ENCODE measurements around the gene TARDBP. TPM values are rescaled to one million over a fixed set of nuclear protein-coding genes. Genes with fewer than 3 reads are reported as not detected.
"Not testable (repeated sequence)": the region's sequence is repeated elsewhere in the genome, so short reads cannot be mapped to it uniquely, and the experiment has no call there.

TARDBP gene
- total and polyA plus RNA-seq, 4 donors = 88.7 to 205 (median 122) TPM

DNA sequence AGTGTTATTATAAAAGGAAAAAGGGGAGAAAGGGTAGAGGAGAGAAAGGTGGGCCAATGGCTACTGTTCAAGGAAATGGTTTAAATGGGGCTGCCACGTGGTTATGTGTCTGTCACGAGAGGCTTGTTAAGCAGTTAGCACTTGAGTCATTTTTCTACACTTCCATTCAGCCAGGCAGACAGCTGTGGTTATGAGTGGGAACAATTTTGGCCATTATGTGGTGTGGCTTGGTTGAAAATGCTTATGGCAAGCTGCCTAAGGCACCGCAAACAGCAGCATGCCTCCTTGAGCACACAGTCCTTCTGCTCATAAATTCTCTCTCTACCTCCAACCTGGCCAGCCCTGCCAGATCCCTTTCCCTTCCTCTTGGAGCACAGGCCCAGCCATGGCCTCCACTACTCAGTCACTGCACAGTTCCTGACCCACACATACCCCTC lies 50.5 kb downstream of the TARDBP start:
- peaks cover 0 to 4% (median under 1%) of the 10 kb centered on the region in 4 donors for H3K9me3 ChIP-seq (ENCODE audit: control insufficient read depth in 4 of 4, insufficient read depth in 3 of 4, low read length in 3 of 4)
- no peak for DNase-seq
- ATAC-seq (ENCODE audit: insufficient read depth, low FRiP score) = no peak
- no peak overlapping the region for H3K27ac ChIP-seq (ENCODE audit: low read depth in 1 of 2, low read length in 1 of 2)
- H3K4me1 ChIP-seq (ENCODE audit: control insufficient read depth in 5 of 5, insufficient read depth in 5 of 5, low read length in 5 of 5) = peaks cover 0 to 16% (median 6%) of the 10 kb centered on the region in 5 donors
- no peaks in the 10 kb centered on the region for H3K27me3 ChIP-seq (ENCODE audit: control insufficient read depth in 3 of 3, insufficient read depth in 3 of 3, low read length in 2 of 3)
- no peak overlapping the region for H3K9ac ChIP-seq (ENCODE audit: insufficient read depth in 1 of 2, low read length in 2 of 2)
- no peak overlapping the region for H3K4me3 ChIP-seq
- TF ChIP-seq, protein P1, sequence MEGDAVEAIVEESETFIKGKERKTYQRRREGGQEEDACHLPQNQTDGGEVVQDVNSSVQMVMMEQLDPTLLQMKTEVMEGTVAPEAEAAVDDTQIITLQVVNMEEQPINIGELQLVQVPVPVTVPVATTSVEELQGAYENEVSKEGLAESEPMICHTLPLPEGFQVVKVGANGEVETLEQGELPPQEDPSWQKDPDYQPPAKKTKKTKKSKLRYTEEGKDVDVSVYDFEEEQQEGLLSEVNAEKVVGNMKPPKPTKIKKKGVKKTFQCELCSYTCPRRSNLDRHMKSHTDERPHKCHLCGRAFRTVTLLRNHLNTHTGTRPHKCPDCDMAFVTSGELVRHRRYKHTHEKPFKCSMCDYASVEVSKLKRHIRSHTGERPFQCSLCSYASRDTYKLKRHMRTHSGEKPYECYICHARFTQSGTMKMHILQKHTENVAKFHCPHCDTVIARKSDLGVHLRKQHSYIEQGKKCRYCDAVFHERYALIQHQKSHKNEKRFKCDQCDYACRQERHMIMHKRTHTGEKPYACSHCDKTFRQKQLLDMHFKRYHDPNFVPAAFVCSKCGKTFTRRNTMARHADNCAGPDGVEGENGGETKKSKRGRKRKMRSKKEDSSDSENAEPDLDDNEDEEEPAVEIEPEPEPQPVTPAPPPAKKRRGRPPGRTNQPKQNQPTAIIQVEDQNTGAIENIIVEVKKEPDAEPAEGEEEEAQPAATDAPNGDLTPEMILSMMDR (IDR thresholded peaks at IDR 0.05; ENCODE audit: control extremely low read depth, extremely low read depth) = no peak
- H3K36me3 ChIP-seq (ENCODE audit: control insufficient read depth in 4 of 4, insufficient read depth in 4 of 4, low read length in 4 of 4) = peaks cover 17 to 20% (median 19%) of the 10 kb centered on the region in 4 donors
- 63 to 81% methylated on average over 3 of the region's 3 CpGs for WGBS, 2 donors

GRCh38 chr1:11063937-11064537 lies 51.6 kb downstream of the TARDBP start:
- H3K36me3 ChIP-seq (ENCODE audit: control insufficient read depth in 4 of 4, insufficient read depth in 4 of 4, low read length in 4 of 4) = peaks cover 24 to 28% (median 27%) of the 10 kb centered on the region in 4 donors
- H3K27me3 ChIP-seq (ENCODE audit: control insufficient read depth in 3 of 3, insufficient read depth in 3 of 3, low read length in 2 of 3); H3K4me1 ChIP-seq (ENCODE audit: control insufficient read depth in 5 of 5, insufficient read depth in 5 of 5, low read length in 5 of 5); H3K9ac ChIP-seq (ENCODE audit: insufficient read depth in 1 of 2, low read length in 2 of 2); H3K4me3 ChIP-seq; ATAC-seq (ENCODE audit: insufficient read depth, low FRiP score); H3K9me3 ChIP-seq (ENCODE audit: control insufficient read depth in 4 of 4, insufficient read depth in 3 of 4, low read length in 3 of 4); H3K27ac ChIP-seq (ENCODE audit: low read depth in 1 of 2, low read length in 1 of 2); DNase-seq: not testable (repeated sequence)
- WGBS, 2 donors = 93% methylated on average over 18 of the region's 18 CpGs

GRCh38 chr1:11064942-11065341 lies 52.5 kb downstream of the TARDBP start:
- DNase-seq (no peak), ATAC-seq (ENCODE audit: insufficient read depth, low FRiP score) (no peak)
- Histone ChIP-seq H3K36me3 (ENCODE audit: control insufficient read depth in 4 of 4, insufficient read depth in 4 of 4, low read length in 4 of 4) (peaks cover 28 to 36% (median 33%) of the 10 kb centered on the region in 4 donors), H3K9ac (ENCODE audit: insufficient read depth in 1 of 2, low read length in 2 of 2) (no peak overlapping the region), H3K27me3 (ENCODE audit: control insufficient read depth in 3 of 3, insufficient read depth in 3 of 3, low read length in 2 of 3) (no peaks in the 10 kb centered on the region), H3K4me1 (ENCODE audit: control insufficient read depth in 5 of 5, insufficient read depth in 5 of 5, low read length in 5 of 5) (peaks cover 0 to 7% (median 5%) of the 10 kb centered on the region in 5 donors), H3K27ac (ENCODE audit: low read depth in 1 of 2, low read length in 1 of 2) (no peak overlapping the region), H3K4me3 (no peak overlapping the region), H3K9me3 (ENCODE audit: control insufficient read depth in 4 of 4, insufficient read depth in 3 of 4, low read length in 3 of 4) (peaks cover 0 to 4% (median under 1%) of the 10 kb centered on the region in 4 donors)
- WGBS, 2 donors = 98 to 99% methylated on average over 3 of the region's 3 CpGs
- TF ChIP-seq, protein P1 (IDR thresholded peaks at IDR 0.05; ENCODE audit: control extremely low read depth, extremely low read depth) = no peak

GRCh38 chr1:11065796-11066195 lies 53.3 kb downstream of the TARDBP start:
- Histone ChIP-seq H3K4me1 (ENCODE audit: control insufficient read depth in 5 of 5, insufficient read depth in 5 of 5, low read length in 5 of 5) (peaks cover 0 to 6% (median 2%) of the 10 kb centered on the region in 5 donors), H3K4me3 (no peak overlapping the region), H3K27me3 (ENCODE audit: control insufficient read depth in 3 of 3, insufficient read depth in 3 of 3, low read length in 2 of 3) (no peaks in the 10 kb centered on the region), H3K27ac (ENCODE audit: low read depth in 1 of 2, low read length in 1 of 2) (no peak overlapping the region), H3K36me3 (ENCODE audit: control insufficient read depth in 4 of 4, insufficient read depth in 4 of 4, low read length in 4 of 4) (peaks cover 35 to 42% (median 39%) of the 10 kb centered on the region in 4 donors), H3K9me3 (ENCODE audit: control insufficient read depth in 4 of 4, insufficient read depth in 3 of 4, low read length in 3 of 4) (peaks cover 0 to 4% (median under 1%) of the 10 kb centered on the region in 4 donors), H3K9ac (ENCODE audit: insufficient read depth in 1 of 2, low read length in 2 of 2) (no peak overlapping the region)
- TF ChIP-seq, protein P1 (IDR thresholded peaks at IDR 0.05; ENCODE audit: control extremely low read depth, extremely low read depth) = no peak
- no peak for DNase-seq
- ATAC-seq (ENCODE audit: insufficient read depth, low FRiP score) = no peak
- WGBS, 2 donors = 100% methylated on average over 1 of the region's 1 CpG

Measured in lung (tissue), 12 donors.